ENCODE data around the gene AKT1.

- no peak for TF ChIP-seq CTCF (IDR thresholded peaks at IDR 0.05; ENCODE audit: low read length)
- TF ChIP-seq EZH2 (optimal IDR thresholded peaks at IDR 0.05; ENCODE audit: low read depth, low read length), result no peak
- no peak for TF ChIP-seq EZH2phosphoT487 (IDR thresholded peaks at IDR 0.05; ENCODE audit: low read length)
These were observed 3.0 kb upstream of the AKT1 start for GRCh38 chr14:104798300-104799243.
